H1 (cell line): ENCODE data around the gene NHLH2. TPM values are rescaled to one million over a fixed set of nuclear protein-coding genes. Genes with fewer than 3 reads are reported as not detected.

Experiments used
- BACH1 ChIP-seq: IDR thresholded peaks from 2 replicates; pipeline ENCODE4 v1.6.1; 2012; ENCODE audit warnings: low read length, improper control_type of control experiment
- CBX5 ChIP-seq: fragments of 300-800, 300-1000 bp; sonication (generic); IDR thresholded peaks from 2 replicates; pipeline ENCODE4 v1.7.1; 2016; ENCODE audit warnings: antibody characterized with exemption, low read length, low read depth
- CHD2 ChIP-seq: IDR thresholded peaks from 2 replicates; pipeline ENCODE4 v1.6.1; 2012; ENCODE audit warnings: low read length, improper control_type of control experiment
- RFX5 ChIP-seq: IDR thresholded peaks from 2 replicates; pipeline ENCODE4 v1.6.1; 2011; ENCODE audit warnings: low read depth, low read length, improper control_type of control experiment, borderline replicate concordance
- SP4 ChIP-seq: IDR thresholded peaks from 2 replicates; pipeline ENCODE4 v1.6.1; 2012; ENCODE audit warnings: low read length, inconsistent platforms
- TEAD4 ChIP-seq: IDR thresholded peaks from 2 replicates; pipeline ENCODE4 v1.6.1; 2012; ENCODE audit warnings: low read depth, low read length, inconsistent platforms, mixed read lengths
- polyA plus RNA-seq, 7 experiments: library from polyadenylated mRNA; depleted of rRNA in 3 of 7; stranded (reverse) in 5 of 7; unstranded in 2 of 7; fragments of >200 nt in 5 of 7; fragments of 200-250 nt in 2 of 7; gene quantifications; 1 replicate in 5 of 7; 2 replicates in 1 of 7; 4 replicates in 1 of 7; pipeline versions ENCODE4 v1.2.1 to v1.2.3, GENCODE V29; 2011 to 2013; ENCODE audit warnings: missing spikeins in 2 of 7, mixed read lengths in 2 of 7
- total RNA-seq: library from RNA; stranded (reverse); fragmentation: NEBNext Ultra II Directional; extraction: Animal tissue kit (Norgen Biotek cat#: 25700); gene quantifications from 2 replicates; pipeline ENCODE4 v1.2.1, GENCODE V29; 2021

The NHLH2 gene
- total and polyA plus RNA-seq, 2 of the 8 experiments (the other 6 are each of a cell fraction or from before 2014, with no cell fraction given) = 0.92 to 1.1 TPM

DNA sequence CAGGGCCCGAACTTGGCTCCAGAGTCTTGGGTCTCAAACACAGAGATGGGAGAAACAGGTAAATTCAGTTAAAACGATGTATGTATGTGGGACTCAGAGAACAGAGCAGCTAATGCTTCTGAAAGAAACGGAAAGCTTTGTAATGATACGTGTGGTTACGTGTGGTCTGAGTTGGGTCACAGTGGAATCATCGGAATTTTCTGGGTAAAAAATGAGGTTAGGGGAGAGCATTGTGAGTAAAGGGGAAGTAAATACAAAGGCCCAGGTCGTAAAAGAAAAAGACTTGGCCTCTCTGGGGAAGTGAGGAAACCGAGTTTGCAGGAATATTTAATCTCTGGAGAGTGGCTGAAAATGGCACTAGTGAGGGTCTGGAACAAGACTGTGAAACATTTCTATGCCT, 8.3 kb downstream of the NHLH2 start (continued):
- TF ChIP-seq CBX5 = no peak
- no peak for TF ChIP-seq CHD2
- TF ChIP-seq RFX5 = no peak
- no peak for TF ChIP-seq TEAD4
- no peak for TF ChIP-seq SP4
- TF ChIP-seq BACH1 = no peak
